ENCODE results near the gene ZSWIM6.

Gene ZSWIM6

DNA sequence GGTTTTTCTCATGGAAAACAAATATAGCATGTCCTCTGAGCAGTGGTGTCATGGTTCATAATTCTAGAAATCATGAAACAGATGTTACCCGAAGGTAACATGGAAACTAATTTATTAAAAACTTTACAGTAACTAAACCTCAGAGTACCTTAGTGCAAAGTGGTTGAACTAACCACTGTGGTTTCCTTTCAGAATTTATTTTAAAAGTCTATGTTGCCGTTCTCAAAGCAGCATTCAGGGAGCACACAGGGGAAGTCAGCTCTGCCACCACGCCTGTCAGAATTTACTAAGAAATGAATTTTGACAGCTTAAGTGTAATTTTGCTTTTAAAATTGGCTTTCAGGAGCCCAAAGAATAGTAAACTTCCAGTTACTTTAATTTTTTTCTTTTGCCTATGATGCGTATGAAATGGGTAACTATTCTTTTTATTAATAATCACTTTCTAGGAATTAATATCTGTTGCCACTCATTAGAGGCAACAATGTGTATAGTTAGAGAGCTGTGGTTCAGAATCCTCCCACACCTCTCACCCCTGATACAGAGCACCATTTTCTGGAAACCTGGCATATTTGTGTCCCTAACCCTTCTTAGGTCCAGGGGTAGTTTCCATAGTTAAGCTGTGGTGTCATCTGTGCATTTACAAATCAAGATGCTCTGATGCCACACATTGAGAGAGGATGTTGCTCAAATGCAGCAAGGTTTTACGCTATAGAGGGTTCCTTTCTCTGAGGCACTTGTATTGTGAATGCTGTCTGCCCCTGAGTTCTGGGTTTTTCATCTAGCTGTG is 202.6 kb downstream of the ZSWIM6 start:
- Histone ChIP-seq H3K4me3 (no peak overlapping the region), H3K27ac (no peak overlapping the region)
- TF ChIP-seq, protein P1, sequence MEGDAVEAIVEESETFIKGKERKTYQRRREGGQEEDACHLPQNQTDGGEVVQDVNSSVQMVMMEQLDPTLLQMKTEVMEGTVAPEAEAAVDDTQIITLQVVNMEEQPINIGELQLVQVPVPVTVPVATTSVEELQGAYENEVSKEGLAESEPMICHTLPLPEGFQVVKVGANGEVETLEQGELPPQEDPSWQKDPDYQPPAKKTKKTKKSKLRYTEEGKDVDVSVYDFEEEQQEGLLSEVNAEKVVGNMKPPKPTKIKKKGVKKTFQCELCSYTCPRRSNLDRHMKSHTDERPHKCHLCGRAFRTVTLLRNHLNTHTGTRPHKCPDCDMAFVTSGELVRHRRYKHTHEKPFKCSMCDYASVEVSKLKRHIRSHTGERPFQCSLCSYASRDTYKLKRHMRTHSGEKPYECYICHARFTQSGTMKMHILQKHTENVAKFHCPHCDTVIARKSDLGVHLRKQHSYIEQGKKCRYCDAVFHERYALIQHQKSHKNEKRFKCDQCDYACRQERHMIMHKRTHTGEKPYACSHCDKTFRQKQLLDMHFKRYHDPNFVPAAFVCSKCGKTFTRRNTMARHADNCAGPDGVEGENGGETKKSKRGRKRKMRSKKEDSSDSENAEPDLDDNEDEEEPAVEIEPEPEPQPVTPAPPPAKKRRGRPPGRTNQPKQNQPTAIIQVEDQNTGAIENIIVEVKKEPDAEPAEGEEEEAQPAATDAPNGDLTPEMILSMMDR (IDR thresholded peaks at IDR 0.05), result no peak

DNA sequence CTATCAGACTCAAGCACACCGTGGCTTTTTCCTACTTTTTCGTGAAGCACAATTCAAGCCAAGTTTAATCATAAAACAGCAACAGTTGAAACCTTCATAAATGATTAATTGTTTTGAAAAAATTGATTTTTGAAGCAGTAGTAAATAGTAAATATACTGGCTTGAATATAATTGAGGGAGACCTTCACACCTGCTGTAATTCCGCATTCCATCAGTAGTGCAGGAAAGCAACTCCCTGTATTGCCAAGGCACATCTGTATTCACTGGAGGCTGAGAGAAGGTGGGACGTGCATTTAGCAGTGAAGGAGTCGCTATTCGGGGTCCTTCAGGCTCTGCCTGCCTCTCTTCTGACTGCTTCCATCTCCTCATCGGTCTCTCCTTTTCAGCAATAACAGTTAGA is 203.8 kb downstream of the ZSWIM6 start:
- TF ChIP-seq, protein P1 (IDR thresholded peaks at IDR 0.05), result no peak
- Histone ChIP-seq H3K4me3 (no peak overlapping the region), H3K27ac (no peak overlapping the region)
- no peak for DNase-seq (ENCODE audit: low spot score)

More for the DNA sequence above, 202.6 kb downstream of the ZSWIM6 start:
- no peak for DNase-seq (ENCODE audit: low spot score)

DNA sequence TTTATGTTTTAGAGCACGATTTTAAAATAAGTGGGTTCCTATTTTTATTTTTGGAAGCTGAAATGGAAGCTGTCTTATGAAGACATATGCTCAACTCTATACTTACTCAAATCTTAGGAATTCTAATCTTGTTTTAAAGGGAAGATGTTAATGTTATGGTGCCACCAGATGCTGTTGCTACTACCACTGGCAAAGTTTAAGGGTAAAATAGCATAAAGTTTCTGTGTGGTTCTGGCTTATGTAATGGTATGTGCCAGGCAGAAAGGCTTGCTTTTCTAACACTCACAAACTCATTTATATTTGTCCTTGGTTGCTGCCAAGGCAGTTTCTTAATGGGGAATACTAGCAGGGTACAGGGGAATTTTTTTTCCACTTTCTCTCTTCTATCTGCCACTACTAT is 204.9 kb downstream of the ZSWIM6 start:
- TF ChIP-seq, protein P1 (IDR thresholded peaks at IDR 0.05), result no peak

DNA sequence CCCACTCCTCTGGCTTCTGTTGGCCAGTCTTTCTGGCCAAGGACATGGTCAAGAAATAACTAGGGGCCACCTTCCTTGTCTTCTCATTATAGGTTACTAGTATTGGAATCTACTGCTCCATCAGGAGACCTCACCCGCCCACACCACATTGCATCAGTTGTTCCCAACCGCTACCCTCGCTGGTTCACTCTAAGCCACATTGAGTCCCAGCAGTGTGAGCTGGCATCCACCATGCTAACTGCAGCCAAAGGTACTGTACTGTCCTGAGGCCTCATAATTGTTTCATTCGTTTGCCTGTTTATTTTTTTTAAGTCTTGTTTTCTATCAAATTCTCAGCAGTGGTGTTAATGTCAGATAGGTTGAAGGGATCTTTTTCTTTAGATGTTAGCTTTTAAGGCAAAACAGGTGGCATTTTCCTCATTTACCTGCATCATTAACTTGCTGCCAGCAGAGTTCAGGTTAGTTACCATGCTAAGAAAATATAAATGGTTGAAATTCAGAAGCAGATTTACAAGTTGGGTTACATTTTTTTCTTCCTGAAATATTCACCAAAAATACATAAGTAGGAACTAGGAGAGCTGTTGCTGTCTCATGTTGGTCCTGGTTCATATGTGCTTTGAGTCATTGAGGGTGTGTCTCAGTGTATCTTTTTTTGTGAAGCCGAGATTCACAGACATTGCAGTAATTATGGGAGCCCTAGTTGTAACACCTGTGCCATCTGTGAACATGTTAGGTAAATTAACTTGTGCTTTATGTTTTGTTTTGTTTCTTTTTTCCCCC is 206.9 kb downstream of the ZSWIM6 start:
- Histone ChIP-seq H3K27ac (no peak overlapping the region), H3K4me3 (no peak overlapping the region)
- DNase-seq (ENCODE audit: low spot score), result no peak
- TF ChIP-seq, protein P1 (IDR thresholded peaks at IDR 0.05), result no peak

More for the DNA sequence above, 204.9 kb downstream of the ZSWIM6 start:
- DNase-seq (ENCODE audit: low spot score), result no peak
- Histone ChIP-seq H3K27ac (no peak overlapping the region), H3K4me3 (no peak overlapping the region)

DNA sequence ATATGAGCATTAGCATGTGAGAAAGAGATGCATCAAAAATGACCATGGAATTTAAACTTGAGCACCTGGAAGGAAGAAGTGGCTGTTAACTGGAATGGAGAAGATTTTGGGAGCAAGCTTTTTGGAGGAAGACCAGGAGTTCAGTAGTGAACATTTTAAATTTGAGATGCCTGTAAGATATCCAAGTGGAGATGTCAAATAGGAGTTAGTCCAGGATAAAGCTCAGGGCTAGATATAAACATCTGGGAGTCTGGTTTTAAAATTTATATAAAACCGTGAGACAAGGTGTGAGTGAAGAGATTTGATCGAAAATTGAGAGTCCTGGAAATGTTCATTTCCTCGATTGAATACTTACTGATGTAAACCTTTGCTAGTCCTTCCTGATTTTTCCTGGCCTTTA is 217.5 kb downstream of the ZSWIM6 start:
- Histone ChIP-seq H3K27ac (no peak overlapping the region), H3K4me3 (no peak overlapping the region)
- DNase-seq (ENCODE audit: low spot score), result no peak
- TF ChIP-seq, protein P1 (IDR thresholded peaks at IDR 0.05), result no peak

DNA sequence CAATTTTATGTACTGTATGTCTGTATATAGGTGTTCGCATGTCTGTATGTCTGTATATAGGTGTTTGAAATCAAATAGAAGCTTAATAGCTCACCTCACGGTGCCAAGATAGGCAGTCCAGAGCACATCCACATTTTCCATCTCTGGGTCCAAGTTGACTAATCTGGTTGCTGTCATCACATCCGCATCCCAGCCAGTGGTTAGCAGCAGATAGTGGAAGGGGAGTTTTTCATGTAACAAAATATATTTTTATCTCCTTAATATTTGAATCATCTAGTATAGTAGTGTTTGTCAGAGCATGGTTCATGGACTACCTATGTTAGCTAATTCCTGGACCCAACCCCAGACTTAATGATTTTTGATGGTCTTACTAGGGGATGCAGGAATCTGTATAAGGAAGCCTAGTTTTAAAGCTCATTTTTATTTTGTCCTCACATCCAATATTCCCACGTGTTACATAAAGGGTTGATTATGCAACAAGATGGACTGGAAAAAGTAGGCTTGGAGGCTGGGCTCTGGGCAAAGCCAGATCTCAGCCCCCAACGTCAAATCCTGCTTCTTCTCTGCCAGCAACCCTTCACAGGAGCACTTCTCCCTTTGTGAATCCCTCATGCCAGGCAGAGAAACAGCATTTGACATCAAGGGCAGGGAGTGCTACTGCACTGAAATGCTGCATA is 219.7 kb downstream of the ZSWIM6 start:
- no peak overlapping the region for H3K27ac ChIP-seq

More for the DNA sequence above, 219.7 kb downstream of the ZSWIM6 start:
- TF ChIP-seq, protein P1 (IDR thresholded peaks at IDR 0.05), result no peak
- no peak for DNase-seq (ENCODE audit: low spot score)
- H3K4me3 ChIP-seq, result no peak overlapping the region
